ENCODE data around the gene TTL.

DNA sequence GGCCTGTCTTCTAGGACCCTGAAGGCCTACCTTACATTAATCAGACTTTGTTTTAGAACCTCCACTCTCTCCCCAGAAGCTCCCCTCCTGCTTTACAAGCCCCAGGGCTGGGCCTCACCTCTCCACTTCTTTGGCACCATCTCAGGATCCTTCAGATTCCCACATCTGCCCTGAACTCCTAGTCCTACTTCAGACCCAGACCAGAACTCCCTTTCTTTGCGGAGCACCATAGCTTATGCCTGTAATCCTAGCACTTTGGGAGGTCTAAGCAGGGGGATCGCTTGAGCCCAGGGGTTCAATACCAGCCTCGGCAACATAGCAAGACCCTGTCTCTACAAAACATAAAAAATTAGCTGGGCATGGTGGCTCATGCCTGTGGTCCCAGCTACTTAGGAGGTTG, 103.4 kb downstream of the TTL start:
- TF ChIP-seq, protein P1, sequence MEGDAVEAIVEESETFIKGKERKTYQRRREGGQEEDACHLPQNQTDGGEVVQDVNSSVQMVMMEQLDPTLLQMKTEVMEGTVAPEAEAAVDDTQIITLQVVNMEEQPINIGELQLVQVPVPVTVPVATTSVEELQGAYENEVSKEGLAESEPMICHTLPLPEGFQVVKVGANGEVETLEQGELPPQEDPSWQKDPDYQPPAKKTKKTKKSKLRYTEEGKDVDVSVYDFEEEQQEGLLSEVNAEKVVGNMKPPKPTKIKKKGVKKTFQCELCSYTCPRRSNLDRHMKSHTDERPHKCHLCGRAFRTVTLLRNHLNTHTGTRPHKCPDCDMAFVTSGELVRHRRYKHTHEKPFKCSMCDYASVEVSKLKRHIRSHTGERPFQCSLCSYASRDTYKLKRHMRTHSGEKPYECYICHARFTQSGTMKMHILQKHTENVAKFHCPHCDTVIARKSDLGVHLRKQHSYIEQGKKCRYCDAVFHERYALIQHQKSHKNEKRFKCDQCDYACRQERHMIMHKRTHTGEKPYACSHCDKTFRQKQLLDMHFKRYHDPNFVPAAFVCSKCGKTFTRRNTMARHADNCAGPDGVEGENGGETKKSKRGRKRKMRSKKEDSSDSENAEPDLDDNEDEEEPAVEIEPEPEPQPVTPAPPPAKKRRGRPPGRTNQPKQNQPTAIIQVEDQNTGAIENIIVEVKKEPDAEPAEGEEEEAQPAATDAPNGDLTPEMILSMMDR (IDR thresholded peaks at IDR 0.05): no peak
- TF ChIP-seq POLR2AphosphoS5 (IDR thresholded peaks at IDR 0.05; ENCODE audit: low read depth, low read length) (no peak), TCF7L2 (IDR thresholded peaks at IDR 0.05; ENCODE audit: low read depth, low read length) (no peak)
- TF ChIP-seq, protein P2, sequence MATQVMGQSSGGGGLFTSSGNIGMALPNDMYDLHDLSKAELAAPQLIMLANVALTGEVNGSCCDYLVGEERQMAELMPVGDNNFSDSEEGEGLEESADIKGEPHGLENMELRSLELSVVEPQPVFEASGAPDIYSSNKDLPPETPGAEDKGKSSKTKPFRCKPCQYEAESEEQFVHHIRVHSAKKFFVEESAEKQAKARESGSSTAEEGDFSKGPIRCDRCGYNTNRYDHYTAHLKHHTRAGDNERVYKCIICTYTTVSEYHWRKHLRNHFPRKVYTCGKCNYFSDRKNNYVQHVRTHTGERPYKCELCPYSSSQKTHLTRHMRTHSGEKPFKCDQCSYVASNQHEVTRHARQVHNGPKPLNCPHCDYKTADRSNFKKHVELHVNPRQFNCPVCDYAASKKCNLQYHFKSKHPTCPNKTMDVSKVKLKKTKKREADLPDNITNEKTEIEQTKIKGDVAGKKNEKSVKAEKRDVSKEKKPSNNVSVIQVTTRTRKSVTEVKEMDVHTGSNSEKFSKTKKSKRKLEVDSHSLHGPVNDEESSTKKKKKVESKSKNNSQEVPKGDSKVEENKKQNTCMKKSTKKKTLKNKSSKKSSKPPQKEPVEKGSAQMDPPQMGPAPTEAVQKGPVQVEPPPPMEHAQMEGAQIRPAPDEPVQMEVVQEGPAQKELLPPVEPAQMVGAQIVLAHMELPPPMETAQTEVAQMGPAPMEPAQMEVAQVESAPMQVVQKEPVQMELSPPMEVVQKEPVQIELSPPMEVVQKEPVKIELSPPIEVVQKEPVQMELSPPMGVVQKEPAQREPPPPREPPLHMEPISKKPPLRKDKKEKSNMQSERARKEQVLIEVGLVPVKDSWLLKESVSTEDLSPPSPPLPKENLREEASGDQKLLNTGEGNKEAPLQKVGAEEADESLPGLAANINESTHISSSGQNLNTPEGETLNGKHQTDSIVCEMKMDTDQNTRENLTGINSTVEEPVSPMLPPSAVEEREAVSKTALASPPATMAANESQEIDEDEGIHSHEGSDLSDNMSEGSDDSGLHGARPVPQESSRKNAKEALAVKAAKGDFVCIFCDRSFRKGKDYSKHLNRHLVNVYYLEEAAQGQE (IDR thresholded peaks at IDR 0.05; ENCODE audit: insufficient read depth in 1 of 2, low read depth in 2 of 2, low read length in 1 of 2): no peak
